Stomach (tissue), 4 donors: ENCODE measurements around the gene APCDD1L.

Source experiments
- CTCF ChIP-seq, 7 experiments: fragments of 450-650 bp in 4 of 7; fragments of 200-600 bp in 3 of 7; sonication (generic) in 3 of 7; IDR thresholded peaks; one replicate each; pipeline ENCODE4 v1.5.1; 2016 to 2019; ENCODE audit warnings: antibody characterized with exemption in 7 of 7, control low read depth in 2 of 7, mild to moderate bottlenecking in 1 of 7
- EP300 ChIP-seq: sonication (generic); formaldehyde crosslinking; IDR thresholded peaks from one replicate; pipeline ENCODE4 v1.6.1; 2017; ENCODE audit warnings: antibody characterized with exemption
- POLR2A ChIP-seq, 4 donors: fragments of 450-650 bp; IDR thresholded peaks; one replicate each; pipeline ENCODE4 v1.6.1; 2016; ENCODE audit warnings: antibody characterized with exemption in 4 of 4, control low read depth in 2 of 4, mild to moderate bottlenecking in 1 of 4, moderate library complexity in 1 of 4

DNA sequence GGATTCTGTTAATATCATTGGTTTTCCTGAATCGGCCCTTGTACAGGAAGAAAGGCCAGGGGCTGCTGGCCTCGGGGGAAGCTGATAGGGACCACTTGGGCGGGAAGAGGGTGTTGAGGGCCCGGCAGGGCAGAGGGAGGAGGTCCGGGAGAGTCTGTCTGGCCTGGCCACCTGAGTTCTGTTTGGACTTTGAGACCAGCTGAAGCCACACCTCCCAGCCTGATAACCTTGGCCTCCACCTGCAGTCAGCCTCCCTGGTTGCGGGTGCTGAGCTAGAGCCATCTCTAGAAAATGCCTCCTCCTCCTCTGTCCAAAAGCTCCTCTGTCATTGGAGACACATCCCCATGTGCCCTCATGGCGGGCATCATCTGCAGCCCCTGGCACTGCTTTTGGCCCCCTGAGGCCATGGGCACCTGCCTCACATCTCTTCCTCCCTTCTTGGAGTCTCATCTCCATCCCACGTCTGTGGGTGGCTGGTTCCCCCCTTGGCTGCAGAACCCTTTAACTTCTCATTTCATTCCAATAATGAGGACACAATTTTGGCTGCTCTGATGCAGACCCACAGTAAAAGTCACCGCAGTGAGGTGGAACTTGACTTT lies 16.6 kb downstream of the APCDD1L start:
- TF ChIP-seq POLR2A (IDR thresholded peaks at IDR 0.05), result no peak
- no peak for TF ChIP-seq CTCF (IDR thresholded peaks at IDR 0.05)
- TF ChIP-seq EP300, result no peak
